Activated T-cell treated with anti-CD3 and anti-CD28 coated beads for 1 hour (primary cell): ENCODE results near the gene COL23A1.

Source experiments
- DNase-seq: peaks from one replicate; pipeline ENCODE4 v3.0.0-alpha.2; 2020; ENCODE audit warnings: low read depth

COL23A1 gene

DNA sequence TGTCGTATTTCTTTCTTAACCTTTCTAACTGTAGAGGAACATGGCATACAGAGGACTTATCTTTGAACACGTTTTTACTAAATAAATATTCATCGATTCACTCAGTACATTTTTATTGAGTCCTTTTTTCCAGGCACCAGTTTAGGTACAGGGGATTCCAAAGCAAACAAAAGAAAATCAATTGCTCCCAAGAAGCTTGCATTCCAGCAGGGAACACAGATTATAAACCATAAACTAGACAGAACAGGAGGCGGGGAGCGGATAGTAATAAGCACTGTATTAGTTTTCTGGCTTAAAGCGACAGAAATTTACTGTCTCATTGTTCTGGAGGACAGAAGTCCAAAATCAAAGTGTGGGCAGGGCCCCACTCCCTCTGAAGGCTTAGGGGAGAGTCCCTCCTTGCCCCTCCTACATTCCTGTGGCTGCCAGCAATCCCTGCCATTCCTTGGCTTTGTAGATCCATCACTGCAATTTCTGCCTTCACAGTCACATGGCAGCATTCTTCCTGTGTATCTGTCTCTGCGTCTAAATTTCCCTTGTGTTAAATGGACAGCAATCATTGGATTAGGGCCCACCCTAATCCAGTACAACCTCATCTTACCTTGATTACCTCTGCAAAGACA, 115.5 kb downstream of the COL23A1 start:
- no peak for DNase-seq

DNA sequence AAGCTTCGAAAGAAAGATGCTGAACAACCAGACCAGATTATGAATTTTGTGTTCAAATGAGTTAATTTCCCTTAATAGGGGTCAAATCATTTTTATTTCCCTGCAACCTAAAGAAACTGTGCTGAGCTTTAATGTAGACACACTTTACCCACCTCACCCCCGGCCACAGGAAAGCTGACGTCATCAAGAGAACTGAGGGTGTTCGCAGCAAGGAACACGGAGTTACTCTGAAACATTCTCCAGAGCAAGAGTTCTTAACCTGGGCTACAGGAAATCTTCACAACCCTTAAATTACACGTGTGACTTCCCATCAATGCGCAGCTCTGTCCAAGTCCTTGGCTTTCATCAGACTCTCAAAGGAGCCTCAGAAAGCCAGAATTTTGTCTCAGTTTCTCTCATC, 116.3 kb downstream of the COL23A1 start:
- DNase-seq: no peak

GRCh38 chr5:178472138-178472537, 118.1 kb downstream of the COL23A1 start:
- no peak for DNase-seq

DNA sequence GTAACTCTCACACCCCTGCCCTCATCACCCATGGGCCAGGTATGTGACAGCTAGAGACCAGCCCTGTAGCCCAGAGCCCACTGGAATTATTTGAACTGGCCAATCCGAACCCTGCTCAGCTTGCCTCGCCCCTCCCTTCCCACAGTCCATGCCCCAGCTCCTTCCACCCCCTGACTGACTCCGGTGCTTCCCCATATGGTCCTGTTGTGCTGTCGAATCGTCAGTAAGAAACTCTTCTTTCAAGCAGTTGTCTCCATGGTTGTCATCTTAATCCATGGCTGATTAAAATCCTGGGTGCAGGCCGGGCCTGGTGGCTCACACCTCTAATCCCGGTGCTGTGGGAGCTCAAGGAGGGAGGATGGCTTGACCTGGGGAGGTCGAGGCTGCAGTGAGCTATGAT, 118.5 kb downstream of the COL23A1 start:
- DNase-seq: no peak

DNA sequence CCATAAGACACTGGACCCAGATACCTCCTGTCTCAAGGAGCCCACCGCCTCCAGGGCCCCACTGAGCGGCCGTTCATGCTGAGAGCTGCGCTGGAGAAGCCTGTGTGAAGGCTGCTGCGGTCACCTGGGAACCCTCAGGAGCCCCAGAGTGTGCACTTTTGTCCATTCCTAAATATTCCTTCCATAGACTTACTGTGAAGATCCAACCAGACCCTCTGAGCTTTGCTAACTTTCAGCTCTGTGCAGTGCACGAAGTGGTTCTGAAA, 119.5 kb downstream of the COL23A1 start:
- no peak for DNase-seq

GRCh38 chr5:178469975-178470759, 120.0 kb downstream of the COL23A1 start:
- DNase-seq: no peak

GRCh38 chr5:178469011-178469974, 120.9 kb downstream of the COL23A1 start:
- no peak for DNase-seq

- DNase-seq: no peak
Measured at GRCh38 chr5:178468196-178468685, 122.0 kb downstream of the COL23A1 start.

DNA sequence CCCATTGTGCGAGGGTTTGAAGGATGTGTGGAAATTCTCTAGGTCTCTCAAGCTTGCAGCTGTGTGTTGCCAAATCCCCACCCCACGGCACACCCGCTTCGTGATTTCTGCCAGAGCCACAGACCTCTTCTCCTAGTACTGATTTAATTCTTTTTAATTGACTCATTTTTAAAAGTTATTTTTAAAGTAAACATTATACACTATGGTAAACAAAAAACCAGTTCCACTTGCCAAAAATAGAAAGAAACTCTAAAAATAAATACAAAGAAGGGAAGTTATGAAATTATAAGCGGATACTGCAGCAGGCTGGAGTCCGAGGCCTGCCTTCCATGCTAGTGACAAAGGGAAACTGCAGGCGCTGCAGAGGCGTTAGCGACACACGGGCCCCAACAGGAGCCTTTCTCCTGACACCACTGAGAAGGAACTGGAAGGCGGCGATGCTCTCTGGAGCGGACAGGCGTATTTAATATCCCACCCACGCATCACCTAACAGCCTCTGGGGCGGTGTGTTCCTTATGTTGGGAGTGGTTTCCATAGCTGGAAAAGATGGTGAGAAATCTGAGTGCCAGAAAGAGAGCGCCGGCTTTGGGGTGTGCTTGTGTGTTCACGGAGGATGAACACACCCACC, 122.5 kb downstream of the COL23A1 start:
- no peak for DNase-seq

- DNase-seq: no peak
Measured at GRCh38 chr5:178467205-178467567, 123.0 kb downstream of the COL23A1 start.

DNA sequence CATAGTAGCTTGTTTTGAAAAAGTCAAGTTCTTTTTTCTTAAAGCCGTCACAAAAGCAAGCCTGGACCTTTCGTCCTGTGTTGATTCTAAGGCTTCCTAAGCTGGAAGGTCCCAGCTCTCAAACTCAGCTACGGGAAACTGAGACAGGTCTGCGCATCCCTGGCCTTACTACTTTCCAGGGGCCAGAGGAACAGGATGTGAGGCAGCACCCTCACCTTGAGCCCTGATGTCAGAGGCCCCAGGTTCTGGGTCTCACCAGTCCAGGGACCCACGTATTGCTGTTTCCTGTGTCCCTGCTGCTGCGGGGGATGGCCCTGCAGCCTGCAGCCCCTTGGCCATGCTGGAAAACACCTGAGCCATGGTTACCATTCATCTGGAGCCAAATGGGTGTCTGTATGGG, 123.9 kb downstream of the COL23A1 start:
- DNase-seq: no peak

DNA sequence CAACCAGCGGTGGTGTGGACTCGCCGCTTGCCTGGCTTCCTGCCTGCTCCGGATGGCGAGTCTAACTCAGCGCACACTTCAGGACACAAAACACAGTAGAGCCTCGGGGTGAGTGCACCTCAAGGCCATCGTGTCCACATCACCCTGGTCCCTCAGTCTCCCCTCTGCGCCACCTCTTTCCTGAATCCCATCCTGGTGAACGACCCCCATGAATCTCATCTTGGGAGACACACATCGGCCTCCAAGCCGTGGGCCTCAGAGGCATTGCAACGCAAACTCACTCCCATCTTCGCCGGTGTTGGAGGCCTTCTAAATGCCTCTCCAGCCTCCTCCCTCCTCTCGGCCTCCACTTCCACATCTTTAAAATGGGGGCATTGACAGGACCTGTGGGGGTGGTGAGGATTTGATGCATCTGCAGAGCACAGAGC, 124.3 kb downstream of the COL23A1 start:
- no peak for DNase-seq

GRCh38 chr5:178465228-178465860, 124.8 kb downstream of the COL23A1 start:
- no peak for DNase-seq

GRCh38 chr5:178464431-178465048, 125.7 kb downstream of the COL23A1 start:
- DNase-seq: no peak

DNA sequence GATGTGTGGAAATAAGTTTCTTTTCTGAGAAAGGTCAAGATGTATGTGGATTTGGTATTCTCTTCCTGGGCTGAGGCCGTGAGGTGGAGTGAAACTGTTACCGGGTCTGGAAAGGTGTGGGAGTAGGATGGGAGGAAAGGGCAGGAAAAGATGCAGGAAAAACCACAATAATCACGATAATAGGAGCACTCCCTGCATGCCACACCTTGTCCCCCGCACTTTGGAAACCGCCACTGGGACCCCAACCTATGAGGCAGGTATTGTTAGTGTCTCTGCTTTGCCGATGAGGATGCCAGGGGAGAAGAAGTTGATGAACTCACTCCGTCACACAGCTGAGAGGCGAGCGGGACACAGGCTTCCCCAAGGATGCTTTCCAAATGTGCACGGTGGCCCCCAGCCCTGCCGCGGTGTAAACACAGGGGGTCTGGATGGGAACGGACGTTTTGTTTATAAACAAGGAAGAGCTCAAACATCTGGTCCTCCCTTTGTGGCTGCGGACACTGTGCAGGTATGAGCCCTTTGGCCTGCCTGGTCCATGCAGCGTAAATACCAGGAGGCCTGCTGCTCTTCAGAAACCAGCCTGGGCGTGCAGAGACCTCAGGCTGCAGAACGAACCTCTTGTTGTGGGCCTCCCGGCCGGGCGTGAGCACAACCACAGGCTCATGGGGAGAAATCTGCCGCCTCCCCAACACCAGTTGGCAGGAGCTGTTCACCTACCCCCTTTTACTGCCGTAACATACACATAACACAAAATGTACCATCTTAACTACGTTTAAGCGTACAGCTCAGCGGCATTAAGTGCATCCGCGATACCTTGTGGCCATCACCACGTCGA, 126.7 kb downstream of the COL23A1 start:
- no peak for DNase-seq

DNA sequence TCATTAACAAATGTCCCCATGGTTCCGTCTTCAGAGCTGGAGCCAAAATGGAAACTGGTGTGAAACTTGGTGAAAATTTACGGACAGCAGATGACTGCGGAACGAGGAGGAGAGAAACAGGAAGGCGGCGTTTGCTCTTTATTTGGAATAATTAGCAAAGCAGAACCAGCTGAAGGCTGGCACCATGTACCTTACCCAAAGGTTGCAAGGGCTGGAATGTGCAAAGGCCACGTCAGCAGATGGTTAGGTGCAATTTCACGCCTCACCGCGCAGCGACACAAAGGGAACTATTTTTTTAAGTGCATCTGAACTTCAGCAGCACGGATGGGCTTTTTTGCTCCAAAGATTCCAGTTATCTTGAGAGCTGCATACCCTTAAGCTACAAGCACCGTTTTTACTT, 127.4 kb downstream of the COL23A1 start:
- DNase-seq: no peak

- no peak for DNase-seq
Measured at GRCh38 chr5:178462076-178462475, 128.1 kb downstream of the COL23A1 start.

DNA sequence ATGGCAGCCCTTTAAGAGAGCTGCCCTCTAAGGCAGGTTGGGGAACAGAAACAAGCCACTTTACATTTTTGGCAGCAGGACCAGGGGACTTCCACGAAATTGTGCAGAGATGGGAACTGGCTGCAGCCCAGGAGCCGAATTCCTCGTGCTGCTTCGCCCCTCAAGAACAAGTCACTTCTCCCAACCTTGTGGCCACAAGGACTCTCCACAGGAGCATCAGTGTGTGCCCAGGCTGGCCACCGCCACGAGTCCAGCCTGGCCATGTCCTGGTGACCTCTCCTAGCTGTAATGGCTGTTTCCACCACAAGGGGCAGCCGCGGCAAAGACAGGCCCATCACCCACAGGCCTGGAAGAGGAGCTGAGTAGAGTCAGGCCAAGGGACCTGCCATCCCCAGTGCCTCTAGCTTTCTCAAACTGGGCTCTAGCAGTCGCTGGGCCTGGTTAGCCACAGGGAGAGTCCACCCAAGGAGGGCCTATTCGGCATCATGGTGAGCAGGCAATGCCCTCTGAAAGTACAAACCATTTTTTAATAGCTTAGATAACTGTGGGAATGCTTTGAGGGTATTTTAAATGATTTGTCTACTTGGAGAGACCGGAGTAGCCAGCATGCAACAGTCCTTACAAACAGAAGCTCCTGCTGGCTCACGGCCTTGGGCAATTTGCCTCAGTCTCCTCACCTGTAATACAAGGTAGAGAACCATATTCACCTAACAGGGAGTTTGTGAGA, 129.0 kb downstream of the COL23A1 start:
- DNase-seq: peak; percentile 26

- no peak for DNase-seq
Measured at GRCh38 chr5:178460598-178460997, 129.6 kb downstream of the COL23A1 start.

- DNase-seq: no peak
Measured at GRCh38 chr5:178460174-178460573, 130.0 kb downstream of the COL23A1 start.
